Measurements from ENCODE around the gene NOS3.

DNA sequence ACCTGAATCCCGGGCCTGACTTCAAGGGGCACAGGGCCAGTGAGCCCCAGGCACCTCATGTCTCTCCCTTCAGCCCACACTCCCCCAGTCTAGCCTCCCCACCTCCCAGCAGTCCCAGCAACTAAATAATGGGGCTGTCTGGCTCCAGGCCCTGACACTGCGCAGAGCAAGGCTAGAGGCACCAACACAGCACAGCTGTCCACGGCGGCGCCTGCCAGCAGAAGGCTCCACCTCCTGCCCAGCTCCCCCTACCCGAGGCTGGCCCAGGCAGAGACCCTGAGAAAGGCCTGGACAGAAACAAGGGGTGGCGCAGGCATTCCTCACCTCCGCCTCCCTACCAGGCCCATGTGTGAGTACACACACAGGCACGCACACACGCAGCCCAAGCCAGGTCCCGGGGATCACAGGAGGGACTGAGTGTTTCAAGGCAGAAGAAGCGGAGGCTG lies 18.8 kb upstream of the NOS3 start:
- TF ChIP-seq ZNF404 (tag by site-specific recombination; IDR thresholded peaks at IDR 0.05): no peak
- TF ChIP-seq, protein P1, sequence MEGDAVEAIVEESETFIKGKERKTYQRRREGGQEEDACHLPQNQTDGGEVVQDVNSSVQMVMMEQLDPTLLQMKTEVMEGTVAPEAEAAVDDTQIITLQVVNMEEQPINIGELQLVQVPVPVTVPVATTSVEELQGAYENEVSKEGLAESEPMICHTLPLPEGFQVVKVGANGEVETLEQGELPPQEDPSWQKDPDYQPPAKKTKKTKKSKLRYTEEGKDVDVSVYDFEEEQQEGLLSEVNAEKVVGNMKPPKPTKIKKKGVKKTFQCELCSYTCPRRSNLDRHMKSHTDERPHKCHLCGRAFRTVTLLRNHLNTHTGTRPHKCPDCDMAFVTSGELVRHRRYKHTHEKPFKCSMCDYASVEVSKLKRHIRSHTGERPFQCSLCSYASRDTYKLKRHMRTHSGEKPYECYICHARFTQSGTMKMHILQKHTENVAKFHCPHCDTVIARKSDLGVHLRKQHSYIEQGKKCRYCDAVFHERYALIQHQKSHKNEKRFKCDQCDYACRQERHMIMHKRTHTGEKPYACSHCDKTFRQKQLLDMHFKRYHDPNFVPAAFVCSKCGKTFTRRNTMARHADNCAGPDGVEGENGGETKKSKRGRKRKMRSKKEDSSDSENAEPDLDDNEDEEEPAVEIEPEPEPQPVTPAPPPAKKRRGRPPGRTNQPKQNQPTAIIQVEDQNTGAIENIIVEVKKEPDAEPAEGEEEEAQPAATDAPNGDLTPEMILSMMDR (tag by site-specific recombination; IDR thresholded peaks at IDR 0.05): no peak
- TF ChIP-seq ZNF16 (tag by site-specific recombination; IDR thresholded peaks at IDR 0.05; ENCODE audit: low read depth): no peak
- TF ChIP-seq GLI2 (tag by site-specific recombination; IDR thresholded peaks at IDR 0.05; ENCODE audit: borderline replicate concordance, low read depth): no peak
- TF ChIP-seq, protein P2, sequence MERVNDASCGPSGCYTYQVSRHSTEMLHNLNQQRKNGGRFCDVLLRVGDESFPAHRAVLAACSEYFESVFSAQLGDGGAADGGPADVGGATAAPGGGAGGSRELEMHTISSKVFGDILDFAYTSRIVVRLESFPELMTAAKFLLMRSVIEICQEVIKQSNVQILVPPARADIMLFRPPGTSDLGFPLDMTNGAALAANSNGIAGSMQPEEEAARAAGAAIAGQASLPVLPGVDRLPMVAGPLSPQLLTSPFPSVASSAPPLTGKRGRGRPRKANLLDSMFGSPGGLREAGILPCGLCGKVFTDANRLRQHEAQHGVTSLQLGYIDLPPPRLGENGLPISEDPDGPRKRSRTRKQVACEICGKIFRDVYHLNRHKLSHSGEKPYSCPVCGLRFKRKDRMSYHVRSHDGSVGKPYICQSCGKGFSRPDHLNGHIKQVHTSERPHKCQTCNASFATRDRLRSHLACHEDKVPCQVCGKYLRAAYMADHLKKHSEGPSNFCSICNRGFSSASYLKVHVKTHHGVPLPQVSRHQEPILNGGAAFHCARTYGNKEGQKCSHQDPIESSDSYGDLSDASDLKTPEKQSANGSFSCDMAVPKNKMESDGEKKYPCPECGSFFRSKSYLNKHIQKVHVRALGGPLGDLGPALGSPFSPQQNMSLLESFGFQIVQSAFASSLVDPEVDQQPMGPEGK (tag by site-specific recombination; IDR thresholded peaks at IDR 0.05): no peak
- TF ChIP-seq, protein P3, sequence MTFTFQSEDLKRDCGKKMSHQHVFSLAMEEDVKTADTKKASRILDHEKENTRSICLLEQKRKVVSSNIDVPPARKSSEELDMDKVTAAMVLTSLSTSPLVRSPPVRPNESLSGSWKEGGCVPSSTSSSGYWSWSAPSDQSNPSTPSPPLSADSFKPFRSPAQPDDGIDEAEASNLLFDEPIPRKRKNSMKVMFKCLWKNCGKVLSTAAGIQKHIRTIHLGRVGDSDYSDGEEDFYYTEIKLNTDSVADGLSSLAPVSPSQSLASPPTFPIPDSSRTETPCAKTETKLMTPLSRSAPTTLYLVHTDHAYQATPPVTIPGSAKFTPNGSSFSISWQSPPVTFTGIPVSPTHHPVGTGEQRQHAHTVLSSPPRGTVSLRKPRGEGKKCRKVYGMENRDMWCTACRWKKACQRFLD (tag by site-specific recombination; IDR thresholded peaks at IDR 0.05): no peak
- TF ChIP-seq ZFP37 (tag by site-specific recombination; IDR thresholded peaks at IDR 0.05): no peak
- TF ChIP-seq ZFHX2 (tag by site-specific recombination; conservative IDR thresholded peaks at IDR 0.05): no peak
- TF ChIP-seq ZBTB17 (tag by site-specific recombination; IDR thresholded peaks at IDR 0.05): no peak
- TF ChIP-seq, protein P4, sequence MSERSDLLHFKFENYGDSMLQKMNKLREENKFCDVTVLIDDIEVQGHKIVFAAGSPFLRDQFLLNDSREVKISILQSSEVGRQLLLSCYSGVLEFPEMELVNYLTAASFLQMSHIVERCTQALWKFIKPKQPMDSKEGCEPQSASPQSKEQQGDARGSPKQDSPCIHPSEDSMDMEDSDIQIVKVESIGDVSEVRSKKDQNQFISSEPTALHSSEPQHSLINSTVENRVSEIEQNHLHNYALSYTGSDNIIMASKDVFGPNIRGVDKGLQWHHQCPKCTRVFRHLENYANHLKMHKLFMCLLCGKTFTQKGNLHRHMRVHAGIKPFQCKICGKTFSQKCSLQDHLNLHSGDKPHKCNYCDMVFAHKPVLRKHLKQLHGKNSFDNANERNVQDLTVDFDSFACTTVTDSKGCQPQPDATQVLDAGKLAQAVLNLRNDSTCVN (tag by site-specific recombination; optimal IDR thresholded peaks at IDR 0.05): no peak
- no peak for TF ChIP-seq GLI4 (tag by site-specific recombination; IDR thresholded peaks at IDR 0.05)

All from HEK293 (cell line).